H1 (cell line): Measurements from ENCODE around the gene EMP2. TPM values are rescaled to one million over a fixed set of nuclear protein-coding genes. Genes with fewer than 3 reads are reported as not detected.

Experiments
- CTCF ChIA-PET: fragments of 300-600 bp; sonication (Branson Sonifier 250); formaldehyde crosslinking; loops from one replicate; lab custom pipeline; 2021; ENCODE audit not compliant: partially characterized antibody; lab: Charles Lee
- POLR2A ChIA-PET: fragments of 300-600 bp; sonication (Branson Sonifier 250); formaldehyde crosslinking; loops from one replicate; lab custom pipeline; 2021; ENCODE audit warnings: inconsistent platforms; ENCODE audit not compliant: partially characterized antibody; lab: Charles Lee
- DNase-seq, 2 experiments: peaks; one replicate each; pipeline versions ENCODE4 v3.0.0 to v3.0.0-alpha.2; 2010 to 2022; ENCODE audit warnings: low spot score in 2 of 2, low read depth in 1 of 2, mixed read lengths in 1 of 2
- FAIRE-seq: peaks from 2 replicates; lab custom pipeline; 2011; peaks lifted over from hg19 to GRCh38; lab: Jason Lieb, UNC
- H2AFZ ChIP-seq: 2 replicates; pipeline ENCODE4 v1.8.1; 2012; ENCODE audit warnings: low read length, inconsistent platforms
- H2AK5ac ChIP-seq: 2 replicates; pipeline ENCODE4 v1.6.1; 2013; ENCODE audit warnings: low read depth, low read length
- H2BK120ac ChIP-seq: replicated peaks from 2 replicates; pipeline ENCODE3; 2013; ENCODE audit warnings: low read depth, low read length, inconsistent platforms
- H2BK12ac ChIP-seq: 2 replicates; pipeline ENCODE4 v1.6.1; 2013; ENCODE audit warnings: low read depth, low read length
- H2BK15ac ChIP-seq: 2 replicates; pipeline ENCODE4 v1.6.1; 2013; ENCODE audit warnings: low read length
- H2BK20ac ChIP-seq: 2 replicates; pipeline ENCODE4 v1.6.1; 2013; ENCODE audit warnings: low read length
- H2BK5ac ChIP-seq: 2 replicates; pipeline ENCODE4 v1.6.1; 2013; ENCODE audit warnings: low read depth, low read length
- H3K14ac ChIP-seq: 2 replicates; pipeline ENCODE4 v1.6.1; 2013; ENCODE audit warnings: inconsistent platforms; ENCODE audit not compliant: insufficient read length
- H3K18ac ChIP-seq: 2 replicates; pipeline ENCODE4 v1.6.1; 2013; ENCODE audit warnings: low read length; ENCODE audit errors: extremely low read depth
- H3K23ac ChIP-seq: 2 replicates; pipeline ENCODE4 v1.6.1; 2013; ENCODE audit warnings: inconsistent platforms; ENCODE audit not compliant: insufficient read length
- H3K23me2 ChIP-seq: 2 replicates; pipeline ENCODE4 v1.6.1; 2013; ENCODE audit warnings: low read depth, low read length
- H3K27ac ChIP-seq: 2 replicates; pipeline ENCODE4 v1.6.1; 2011; ENCODE audit warnings: low read depth, low read length, inconsistent platforms
- H3K27me3 ChIP-seq, 4 experiments: replicated peaks in 1 of 4; 1 replicate in 1 of 4; 2 replicates in 3 of 4; pipeline versions ENCODE4 v1.6.1 to v1.8.1; 2011 to 2013; ENCODE audit warnings: low read length in 3 of 4, mild to moderate bottlenecking in 3 of 4, inconsistent platforms in 2 of 4, mixed read lengths in 2 of 4, moderate library complexity in 1 of 4; ENCODE audit not compliant: control insufficient read depth in 3 of 4, insufficient read depth in 3 of 4; ENCODE audit errors: extremely low read depth in 1 of 4
- H3K36me3 ChIP-seq, 4 experiments: 2 replicates each; pipeline versions ENCODE4 v1.6.1 to v1.8.1; 2011 to 2013; ENCODE audit warnings: mild to moderate bottlenecking in 4 of 4, low read length in 3 of 4, moderate library complexity in 2 of 4, control low read depth in 1 of 4, inconsistent platforms in 1 of 4; ENCODE audit not compliant: insufficient read depth in 4 of 4, control insufficient read depth in 2 of 4
- H3K4ac ChIP-seq: replicated peaks from 2 replicates; pipeline ENCODE3; 2013; ENCODE audit warnings: low read length, low read depth, mixed read lengths, inconsistent platforms; ENCODE audit not compliant: insufficient read length
- H3K4me1 ChIP-seq, 4 experiments: replicated peaks in 1 of 4; 1 replicate in 1 of 4; 2 replicates in 3 of 4; pipeline versions ENCODE4 v1.6.1 to v1.8.1; 2011 to 2013; ENCODE audit warnings: low read length in 3 of 4, inconsistent platforms in 2 of 4, mixed read lengths in 1 of 4; ENCODE audit not compliant: insufficient read depth in 4 of 4, control insufficient read depth in 3 of 4
- H3K4me2 ChIP-seq, 2 experiments: 2 replicates each; pipeline versions ENCODE4 v1.6.1 to v1.8.1; 2011 to 2013; ENCODE audit warnings: low read depth in 2 of 2, low read length in 2 of 2, control low read depth in 1 of 2, inconsistent platforms in 1 of 2, mild to moderate bottlenecking in 1 of 2; ENCODE audit not compliant: insufficient read depth in 1 of 2
- H3K4me3 ChIP-seq, 4 experiments: fragments of 200-600, 300-600 bp in 1 of 4; sonication (generic), shearing (Covaris generic), sonication (Bioruptor Twin) in 1 of 4; 2 replicates each; pipeline versions ENCODE4 v1.5.1 to v1.8.1; 2011 to 2016; ENCODE audit warnings: low read length in 4 of 4, low read depth in 3 of 4, control low read depth in 2 of 4, inconsistent platforms in 2 of 4, mild to moderate bottlenecking in 2 of 4, mixed read lengths in 1 of 4, moderate library complexity in 1 of 4; ENCODE audit not compliant: insufficient read depth in 2 of 4; ENCODE audit errors: extremely low read depth in 1 of 4
- H3K56ac ChIP-seq: replicated peaks from 2 replicates; pipeline ENCODE3; 2013; ENCODE audit warnings: low read depth, mild to moderate bottlenecking, mixed read lengths, low read length, inconsistent platforms; ENCODE audit not compliant: insufficient read length
- H3K79me1 ChIP-seq: 2 replicates; pipeline ENCODE4 v1.6.1; 2013; ENCODE audit warnings: low read depth, low read length, control low read depth
- H3K79me2 ChIP-seq, 2 experiments: 2 replicates each; pipeline versions ENCODE4 v1.6.1 to v1.8.1; 2012 to 2013; ENCODE audit warnings: low read length in 2 of 2, mild to moderate bottlenecking in 2 of 2, inconsistent platforms in 1 of 2; ENCODE audit not compliant: insufficient read depth in 2 of 2, control insufficient read depth in 1 of 2
- H3K9ac ChIP-seq, 4 experiments: replicated peaks in 1 of 4; 1 replicate in 1 of 4; 2 replicates in 3 of 4; pipeline versions ENCODE4 v1.6.1 to v1.8.1; 2011 to 2013; ENCODE audit warnings: low read depth in 3 of 4, low read length in 3 of 4, control low read depth in 2 of 4, mild to moderate bottlenecking in 2 of 4, moderate library complexity in 2 of 4, inconsistent platforms in 1 of 4; ENCODE audit errors: extremely low read depth in 1 of 4
- H3K9me3 ChIP-seq, 2 experiments: 2 replicates each; pipeline versions ENCODE4 v1.6.1 to v1.8.1; 2012 to 2013; ENCODE audit warnings: mild to moderate bottlenecking in 2 of 2, moderate library complexity in 2 of 2, control low read depth in 1 of 2, inconsistent platforms in 1 of 2, low read depth in 1 of 2, low read length in 1 of 2, mixed read lengths in 1 of 2; ENCODE audit not compliant: insufficient read depth in 2 of 2
- H4K20me1 ChIP-seq, 2 experiments: replicated peaks in 1 of 2; 2 replicates each; pipeline versions ENCODE3 to v1.8.1; 2011 to 2013; ENCODE audit warnings: inconsistent platforms in 2 of 2, low read length in 2 of 2, mild to moderate bottlenecking in 1 of 2; ENCODE audit not compliant: insufficient read depth in 2 of 2, control insufficient read depth in 1 of 2
- H4K5ac ChIP-seq: 2 replicates; pipeline ENCODE4 v1.6.1; 2013; ENCODE audit warnings: low read length, low read depth, mixed read lengths, inconsistent platforms; ENCODE audit not compliant: insufficient read length
- H4K8ac ChIP-seq: 2 replicates; pipeline ENCODE4 v1.8.0; 2013; ENCODE audit warnings: mild to moderate bottlenecking, moderate library complexity, low read length, inconsistent platforms; ENCODE audit not compliant: insufficient read depth; ENCODE audit errors: extremely low read depth
- H4K91ac ChIP-seq: replicated peaks from 2 replicates; pipeline ENCODE3; 2013; ENCODE audit warnings: low read length, mixed read lengths, inconsistent platforms; ENCODE audit not compliant: insufficient read length
- ASH2L ChIP-seq: fragments of 200-600, 300-600 bp; sonication (generic); IDR thresholded peaks from one replicate; pipeline ENCODE4 v1.7.1; 2017; ENCODE audit warnings: low read length
- HDAC6 ChIP-seq: IDR thresholded peaks from one replicate; pipeline ENCODE4 v1.7.1; 2012; ENCODE audit warnings: low read depth, mild to moderate bottlenecking, inconsistent platforms, low read length, moderate library complexity
- MAX ChIP-seq: IDR thresholded peaks from 2 replicates; pipeline ENCODE4 v1.6.1; 2012; ENCODE audit warnings: inconsistent platforms
- WGBS, 2 experiments: shearing (Covaris generic) in 1 of 2; methylation state at CpG; one replicate each; pipeline versions ENCODE4 v1.1.6 to v1.1.7; 2013 to 2015; ENCODE audit warnings: low lambda C conversion rate in 2 of 2, mixed read lengths in 2 of 2, inconsistent platforms in 1 of 2, low coverage in 1 of 2, missing lambda C conversion rate in 1 of 2; ENCODE audit not compliant: insufficient replicate concordance in 2 of 2, insufficient coverage in 1 of 2, insufficient read length in 1 of 2; ENCODE audit errors: extremely low coverage in 1 of 2, missing lambda C conversion rate in 1 of 2; 5-methylcytosine and 5-hydroxymethylcytosine counted together
- polyA plus RNA-seq, 7 experiments: library from polyadenylated mRNA; depleted of rRNA in 3 of 7; stranded (reverse) in 5 of 7; unstranded in 2 of 7; fragments of >200 nt in 5 of 7; fragments of 200-250 nt in 2 of 7; gene quantifications; 1 replicate in 5 of 7; 2 replicates in 1 of 7; 4 replicates in 1 of 7; pipeline versions ENCODE4 v1.2.1 to v1.2.3, GENCODE V29; 2011 to 2013; ENCODE audit warnings: missing spikeins in 2 of 7, mixed read lengths in 2 of 7
- total RNA-seq: library from RNA; stranded (reverse); fragmentation: NEBNext Ultra II Directional; extraction: Animal tissue kit (Norgen Biotek cat#: 25700); gene quantifications from 2 replicates; pipeline ENCODE4 v1.2.1, GENCODE V29; 2021

The EMP2 gene
- total and polyA plus RNA-seq, 2 of the 8 experiments (the other 6 are each of a cell fraction or from before 2014, with no cell fraction given): 22.6 to 23.3 TPM

GRCh38 chr16:10605636-10606035 lies 25.2 kb upstream of the EMP2 start:
- 83% methylated on average over 3 of the region's 3 CpGs; no CpG with 5 or more reads in 1 of the 2 experiments for WGBS, 2 experiments
- no peak overlapping the region for H3K4ac ChIP-seq
- TF ChIP-seq MAX: no peak
- TF ChIP-seq ASH2L: no peak
- no peak for TF ChIP-seq HDAC6

More at GRCh38 chr16:10605636-10606035, 25.2 kb upstream of the EMP2 start:
- H3K4me3 ChIP-seq: no peak overlapping the region
- peaks cover 0 to 10% (median 3%) of the 10 kb centered on the region in 4 experiments; a peak in 5 of 7 replicates for H3K4me1 ChIP-seq
- H3K79me2 ChIP-seq: no peaks in the 10 kb centered on the region
- no peak overlapping the region for H2BK120ac ChIP-seq
- H3K4me2 ChIP-seq: no peak overlapping the region
- H2BK15ac ChIP-seq: no peak overlapping the region
- no peaks in the 10 kb centered on the region; a peak in 1 of 8 replicates for H3K36me3 ChIP-seq
- H3K14ac ChIP-seq: no peak overlapping the region
- H3K56ac ChIP-seq: no peak overlapping the region
- no peak overlapping the region for H3K9ac ChIP-seq
- CTCF ChIA-PET: interaction anchor here (0.6 to 1.7 kb wide), 5 partner anchors 10 to 132 kb away, joined by 3 to 6 read pairs (median 4); no protein-coding TSS in a partner anchor
- DNase-seq (no peak), FAIRE-seq (no peak)
- H3K23me2 ChIP-seq: no peaks in the 10 kb centered on the region
- H4K20me1 ChIP-seq: no peaks in the 10 kb centered on the region
- POLR2A ChIA-PET: no interaction called here
- no peaks in the 10 kb centered on the region for H3K9me3 ChIP-seq
- no peak overlapping the region for H3K23ac ChIP-seq
- no peaks in the 10 kb centered on the region for H3K79me1 ChIP-seq
- no peak overlapping the region for H4K91ac ChIP-seq
- no peak overlapping the region for H3K27ac ChIP-seq
- no peak overlapping the region for H2BK12ac ChIP-seq
- no peaks in the 10 kb centered on the region; a peak in 1 of 7 replicates for H3K27me3 ChIP-seq
- no peak overlapping the region for H2BK5ac ChIP-seq
- no peak overlapping the region for H4K8ac ChIP-seq
- H2AK5ac ChIP-seq: no peak overlapping the region
- H2BK20ac ChIP-seq: no peak overlapping the region
- H2AFZ ChIP-seq: no peak overlapping the region
- H4K5ac ChIP-seq: no peak overlapping the region
- no peak overlapping the region for H3K18ac ChIP-seq
